ENCODE measurements around the gene BCAS4. TPM values are rescaled to one million over a fixed set of nuclear protein-coding genes. Genes with fewer than 3 reads are reported as not detected.

BCAS4 gene
- total and polyA plus RNA-seq, 2 donors: 4.8 to 9.2 TPM

DNA sequence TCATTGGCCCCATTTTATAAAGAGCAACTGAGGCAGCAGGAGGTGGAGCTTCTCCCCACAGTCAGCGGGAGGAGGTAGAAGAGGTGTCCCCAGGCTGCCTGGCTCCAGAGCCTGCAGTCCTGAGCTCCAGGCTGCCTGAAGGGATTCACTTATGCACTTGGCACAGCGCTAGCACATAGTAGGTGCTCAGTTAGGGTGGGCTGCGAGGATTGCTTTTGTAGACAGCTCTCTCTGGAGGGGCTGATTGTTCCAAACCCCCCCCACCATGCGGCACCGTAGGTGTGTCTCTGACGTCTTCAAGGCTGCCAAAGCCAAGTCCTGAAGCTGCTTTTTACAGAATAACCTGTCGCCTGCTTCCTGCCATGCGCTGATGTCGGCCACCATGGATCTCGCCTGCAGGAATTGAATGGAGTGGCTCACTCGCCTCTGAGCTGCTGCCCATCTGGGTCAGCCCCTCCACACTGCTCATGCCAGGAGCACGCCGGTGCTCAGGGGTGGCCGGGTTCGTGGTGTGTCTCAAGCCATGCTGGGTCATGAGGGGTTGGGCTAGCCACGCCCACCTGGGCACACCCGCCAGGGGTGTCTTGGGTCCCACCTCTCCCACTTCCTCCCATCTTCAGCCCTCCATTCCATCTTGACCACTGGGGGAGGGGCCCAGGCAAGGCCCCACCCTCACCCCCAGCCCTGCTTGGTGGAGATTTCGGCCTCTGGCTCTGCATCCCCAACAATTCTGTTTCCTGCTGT is 59.8 kb downstream of the BCAS4 start:
- H3K36me3 ChIP-seq (ENCODE audit: insufficient read depth): no peaks in the 10 kb centered on the region
- no peaks in the 10 kb centered on the region for H3K4me1 ChIP-seq (ENCODE audit: insufficient read depth)
- H3K4me3 ChIP-seq (ENCODE audit: low read depth, low read length): no peak overlapping the region
- no peak for DNase-seq (ENCODE audit: extremely low spot score)
- H3K27ac ChIP-seq (ENCODE audit: low read depth): no peak overlapping the region
- 84% methylated on average over 18 of the region's 18 CpGs for WGBS

DNA sequence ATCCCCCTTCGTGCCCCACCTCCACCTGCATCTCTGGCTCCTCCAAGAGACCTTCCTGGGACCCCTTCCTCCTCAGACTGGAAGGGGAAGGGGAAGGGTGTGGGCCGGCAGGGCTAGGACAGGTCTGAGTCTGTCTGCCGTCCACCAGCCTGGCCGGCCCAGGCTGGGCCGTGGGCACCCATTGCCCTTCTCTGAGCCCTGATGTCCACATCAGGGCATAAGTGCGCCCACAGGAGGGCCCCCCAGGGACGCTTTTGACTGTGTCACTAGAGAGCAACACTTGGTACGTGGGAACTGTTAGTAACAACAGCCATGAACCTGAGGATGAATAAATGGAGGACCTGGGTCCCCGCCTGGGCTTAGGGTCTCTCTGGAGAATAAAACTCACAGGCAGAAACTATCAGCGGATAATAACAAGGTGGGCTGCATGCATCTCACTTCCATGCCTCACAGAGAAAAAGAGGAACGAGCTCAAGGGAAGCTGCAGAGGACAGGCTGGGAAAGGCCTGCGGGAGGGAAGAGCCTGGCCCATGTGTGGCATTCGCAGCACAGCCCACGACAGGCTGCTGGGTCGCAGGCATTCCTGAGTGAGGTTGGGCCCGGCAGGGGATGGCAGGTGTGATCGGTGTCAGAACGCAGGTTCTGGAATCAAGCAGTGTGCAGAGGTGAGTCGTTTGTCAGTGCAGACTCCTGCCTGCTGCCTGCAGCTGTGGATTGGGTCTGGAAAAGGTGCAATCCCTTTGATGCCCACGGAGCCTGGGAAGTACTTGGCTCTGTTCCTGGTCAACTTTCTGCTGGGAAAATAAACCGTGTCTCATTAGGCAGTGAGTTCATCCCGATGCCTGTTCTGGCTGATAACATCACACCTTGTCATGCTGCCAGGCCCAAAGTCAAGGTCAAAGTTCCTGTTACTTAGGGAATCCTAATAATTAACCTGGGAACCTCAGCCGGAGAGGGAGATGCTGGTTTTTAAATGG is 60.9 kb downstream of the BCAS4 start:
- WGBS: 68% methylated on average over 23 of the region's 23 CpGs
- no peak overlapping the region for H3K27ac ChIP-seq (ENCODE audit: low read depth)
- H3K36me3 ChIP-seq (ENCODE audit: insufficient read depth): no peaks in the 10 kb centered on the region
- no peak for DNase-seq (ENCODE audit: extremely low spot score)
- H3K4me3 ChIP-seq (ENCODE audit: low read depth, low read length): no peak overlapping the region
- H3K4me1 ChIP-seq (ENCODE audit: insufficient read depth): no peaks in the 10 kb centered on the region

DNA sequence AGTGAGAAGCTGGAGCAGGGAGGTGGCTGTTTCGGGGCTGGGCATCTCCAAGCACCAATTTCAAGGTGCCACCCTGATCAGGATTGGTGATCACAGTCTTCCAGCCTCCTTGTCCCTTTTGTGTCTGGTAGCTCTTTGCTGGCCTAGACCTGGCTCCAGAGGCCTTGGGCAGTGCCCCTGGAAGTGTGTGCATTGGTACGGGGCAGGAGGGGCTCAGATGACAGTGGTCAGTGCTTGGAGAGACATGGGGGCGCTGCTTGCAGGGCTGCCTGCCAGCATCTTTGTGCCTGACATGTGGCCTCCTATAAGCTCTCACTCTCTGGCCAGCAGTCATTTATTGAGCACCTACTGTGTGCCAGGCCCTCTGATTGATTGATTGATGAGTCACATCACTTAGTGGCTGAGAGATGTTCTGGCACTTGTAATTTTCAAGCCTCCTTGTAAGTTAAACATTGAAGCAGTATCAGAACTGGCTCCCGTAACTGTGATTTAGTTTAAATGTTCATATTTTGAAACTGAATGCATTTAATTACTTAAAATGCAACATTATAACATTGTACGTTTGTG is 61.7 kb downstream of the BCAS4 start:
- Histone ChIP-seq H3K36me3 (ENCODE audit: insufficient read depth) (no peaks in the 10 kb centered on the region), H3K4me3 (ENCODE audit: low read depth, low read length) (no peak overlapping the region), H3K27ac (ENCODE audit: low read depth) (no peak overlapping the region), H3K4me1 (ENCODE audit: insufficient read depth) (no peaks in the 10 kb centered on the region)
- DNase-seq (ENCODE audit: extremely low spot score): no peak
- 89% methylated on average over 5 of the region's 5 CpGs for WGBS

DNA sequence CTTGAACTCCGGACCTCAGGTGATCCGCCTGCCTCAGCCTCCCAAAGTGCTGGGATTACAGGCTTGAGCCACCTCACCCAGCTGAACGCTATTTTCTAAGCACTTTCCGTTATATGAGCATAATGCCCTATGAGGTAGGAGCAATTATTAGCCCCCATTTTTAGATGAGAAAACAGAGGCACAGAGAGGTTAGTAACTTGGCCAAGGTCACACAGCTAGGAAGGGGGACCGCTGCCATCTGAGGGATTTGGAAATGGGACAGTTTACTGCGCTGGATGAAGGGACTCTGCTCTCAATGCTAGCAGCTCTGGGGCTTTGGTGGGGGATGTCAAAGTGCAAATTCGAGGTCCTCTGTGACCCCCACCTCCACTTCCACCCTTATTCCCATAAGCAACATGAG is 62.5 kb downstream of the BCAS4 start:
- Histone ChIP-seq H3K4me1 (ENCODE audit: insufficient read depth) (no peaks in the 10 kb centered on the region), H3K27ac (ENCODE audit: low read depth) (no peak overlapping the region), H3K4me3 (ENCODE audit: low read depth, low read length) (no peak overlapping the region), H3K36me3 (ENCODE audit: insufficient read depth) (no peaks in the 10 kb centered on the region)
- no peak for DNase-seq (ENCODE audit: extremely low spot score)
- 97% methylated on average over 7 of the region's 7 CpGs for WGBS

DNA sequence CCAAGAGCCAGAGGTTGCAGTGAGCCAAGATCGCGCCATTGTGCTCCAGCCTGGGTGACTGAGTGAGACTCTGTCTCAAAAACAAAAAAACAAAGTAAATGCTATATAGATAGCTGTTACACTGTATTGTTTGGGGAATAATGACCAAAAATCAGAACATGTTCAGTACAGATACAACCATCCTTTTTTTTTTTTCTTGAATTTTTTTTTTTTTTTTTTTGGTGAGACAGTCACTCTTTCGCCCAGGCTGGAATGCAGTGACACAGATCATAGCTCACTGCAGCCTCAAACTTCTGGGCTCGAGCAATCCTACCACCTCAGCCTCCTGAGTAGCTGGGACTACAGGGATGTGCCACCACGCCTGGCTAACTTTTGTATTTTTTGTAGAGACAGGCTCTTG is 63.7 kb downstream of the BCAS4 start:
- Histone ChIP-seq H3K36me3 (ENCODE audit: insufficient read depth) (no peaks in the 10 kb centered on the region), H3K27ac (ENCODE audit: low read depth) (no peak overlapping the region), H3K4me3 (ENCODE audit: low read depth, low read length) (no peak overlapping the region), H3K4me1 (ENCODE audit: insufficient read depth) (no peaks in the 10 kb centered on the region)
- 95% methylated on average over 5 of the region's 5 CpGs for WGBS
- no peak for DNase-seq (ENCODE audit: extremely low spot score)

DNA sequence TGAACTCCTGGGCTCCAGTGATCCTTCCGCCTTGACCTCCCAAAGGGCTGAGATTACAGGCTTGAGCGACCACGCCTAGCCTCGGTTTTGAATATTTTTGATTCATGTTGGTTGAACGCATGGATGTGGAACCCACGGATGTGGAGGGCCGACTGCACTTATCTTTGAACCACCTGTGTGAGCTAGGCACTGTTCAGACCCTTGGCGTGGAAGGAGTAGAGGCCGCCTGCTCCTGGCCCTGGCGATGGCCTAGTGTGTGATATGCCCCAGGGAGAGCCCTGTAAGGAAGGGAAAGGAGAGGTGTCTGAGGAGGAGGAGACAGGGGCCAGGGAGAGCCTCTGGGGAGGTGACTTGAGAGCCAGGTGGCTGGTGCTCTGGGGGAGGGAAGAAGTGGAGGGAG is 64.3 kb downstream of the BCAS4 start:
- Histone ChIP-seq H3K4me1 (ENCODE audit: insufficient read depth) (no peaks in the 10 kb centered on the region), H3K36me3 (ENCODE audit: insufficient read depth) (no peaks in the 10 kb centered on the region), H3K27ac (ENCODE audit: low read depth) (no peak overlapping the region), H3K4me3 (ENCODE audit: low read depth, low read length) (no peak overlapping the region)
- no peak for DNase-seq (ENCODE audit: extremely low spot score)
- WGBS: 95% methylated on average over 10 of the region's 10 CpGs

DNA sequence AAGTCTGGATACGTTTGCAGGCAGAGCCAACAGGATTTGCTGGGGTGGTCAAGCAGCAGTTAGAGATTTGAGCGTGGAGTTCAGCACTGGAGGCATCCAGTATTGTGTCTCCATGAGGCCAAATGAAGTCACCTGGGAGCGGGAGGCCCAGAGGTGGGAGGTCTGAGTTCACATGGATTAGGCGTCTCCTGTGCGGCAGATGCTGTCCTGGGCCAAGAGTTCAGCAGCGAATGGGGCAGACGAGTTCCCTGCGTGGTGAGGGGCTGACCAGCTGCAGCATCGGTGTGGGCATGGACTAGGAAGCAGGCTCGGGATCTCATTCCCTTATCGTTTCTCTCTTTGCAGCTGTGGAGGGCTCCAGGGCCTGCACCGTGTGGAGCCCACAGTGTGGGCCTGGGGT is 66.2 kb downstream of the BCAS4 start:
- WGBS: 72% methylated on average over 12 of the region's 12 CpGs
- Histone ChIP-seq H3K36me3 (ENCODE audit: insufficient read depth) (no peaks in the 10 kb centered on the region), H3K4me3 (ENCODE audit: low read depth, low read length) (no peak overlapping the region), H3K4me1 (ENCODE audit: insufficient read depth) (no peaks in the 10 kb centered on the region), H3K27ac (ENCODE audit: low read depth) (no peak overlapping the region)
- DNase-seq (ENCODE audit: extremely low spot score): no peak

DNA sequence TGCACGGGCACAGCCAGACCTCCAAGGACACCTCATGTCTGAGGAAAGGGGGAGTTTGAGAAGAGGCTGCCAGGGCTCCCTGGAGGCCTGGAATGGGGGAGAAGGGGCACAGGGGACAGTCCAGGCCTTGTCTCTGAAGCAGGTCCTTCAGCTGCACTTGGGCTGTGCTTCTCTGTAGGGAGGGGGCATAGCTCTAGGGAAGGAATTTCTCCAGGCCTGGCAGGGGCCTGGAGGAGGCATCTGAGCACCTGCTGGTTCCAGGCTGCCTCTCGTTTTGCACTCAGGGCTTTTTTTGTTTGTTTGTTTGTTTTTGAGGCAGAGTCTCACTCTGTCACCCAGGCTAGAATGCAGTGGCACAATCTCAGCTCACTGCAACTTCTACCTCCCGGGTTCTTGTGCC is 67.7 kb downstream of the BCAS4 start:
- H3K27ac ChIP-seq (ENCODE audit: low read depth): no peak overlapping the region
- DNase-seq (ENCODE audit: extremely low spot score): no peak
- H3K36me3 ChIP-seq (ENCODE audit: insufficient read depth): no peaks in the 10 kb centered on the region
- H3K4me1 ChIP-seq (ENCODE audit: insufficient read depth): no peaks in the 10 kb centered on the region
- 61% methylated on average over 3 of the region's 3 CpGs for WGBS
- no peak overlapping the region for H3K4me3 ChIP-seq (ENCODE audit: low read depth, low read length)

DNA sequence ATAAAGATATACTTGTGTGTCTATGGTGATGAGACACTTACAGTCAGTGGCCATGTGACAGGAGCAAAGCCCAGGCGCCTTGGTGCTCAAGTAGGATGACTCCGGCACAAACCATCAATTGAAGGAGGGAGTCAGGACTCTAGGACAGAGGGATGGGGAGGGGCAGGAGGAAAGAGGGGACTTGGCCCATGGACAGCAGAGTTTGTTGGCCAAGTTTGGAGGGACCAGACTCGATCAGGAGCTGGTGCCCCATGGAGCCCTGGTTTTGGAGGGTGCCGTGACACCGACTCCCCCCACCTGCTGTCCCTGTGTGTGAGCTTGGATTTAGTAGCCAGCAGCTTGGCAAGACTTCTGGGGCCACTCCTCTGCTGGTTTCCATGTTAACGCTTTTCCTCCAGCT is 70.3 kb downstream of the BCAS4 start:
- WGBS: 83% methylated on average over 6 of the region's 6 CpGs
- Histone ChIP-seq H3K4me3 (ENCODE audit: low read depth, low read length) (no peak overlapping the region), H3K36me3 (ENCODE audit: insufficient read depth) (no peaks in the 10 kb centered on the region)

DNA sequence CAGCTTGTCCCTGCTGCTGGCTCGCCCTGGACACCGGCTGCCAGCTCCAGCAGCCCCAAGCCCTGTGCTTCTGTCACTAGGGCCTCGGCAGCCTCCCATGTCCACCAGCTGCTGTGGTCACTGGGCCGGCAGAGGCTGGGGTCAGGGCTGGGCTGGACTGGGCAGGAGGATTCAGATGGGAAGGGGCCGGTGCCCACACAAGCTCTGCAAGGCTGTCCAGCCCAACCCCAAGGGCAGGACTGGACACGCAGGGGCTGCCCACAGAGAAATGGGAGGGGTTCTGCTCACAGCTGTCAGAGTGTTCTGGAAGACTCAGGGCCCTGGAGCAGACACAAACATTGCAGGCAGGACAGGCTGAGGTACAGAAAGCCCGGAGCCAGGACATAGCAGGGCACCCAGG is 70.7 kb downstream of the BCAS4 start:
- no peaks in the 10 kb centered on the region for H3K4me1 ChIP-seq (ENCODE audit: insufficient read depth)
- WGBS: 70% methylated on average over 7 of the region's 7 CpGs
- DNase-seq (ENCODE audit: extremely low spot score): no peak
- H3K4me3 ChIP-seq (ENCODE audit: low read depth, low read length): no peak overlapping the region
- H3K36me3 ChIP-seq (ENCODE audit: insufficient read depth): no peaks in the 10 kb centered on the region
- H3K27ac ChIP-seq (ENCODE audit: low read depth): no peak overlapping the region

More for the DNA sequence above, 70.3 kb downstream of the BCAS4 start:
- H3K27ac ChIP-seq (ENCODE audit: low read depth): no peak overlapping the region
- DNase-seq (ENCODE audit: extremely low spot score): no peak
- H3K4me1 ChIP-seq (ENCODE audit: insufficient read depth): no peaks in the 10 kb centered on the region

DNA sequence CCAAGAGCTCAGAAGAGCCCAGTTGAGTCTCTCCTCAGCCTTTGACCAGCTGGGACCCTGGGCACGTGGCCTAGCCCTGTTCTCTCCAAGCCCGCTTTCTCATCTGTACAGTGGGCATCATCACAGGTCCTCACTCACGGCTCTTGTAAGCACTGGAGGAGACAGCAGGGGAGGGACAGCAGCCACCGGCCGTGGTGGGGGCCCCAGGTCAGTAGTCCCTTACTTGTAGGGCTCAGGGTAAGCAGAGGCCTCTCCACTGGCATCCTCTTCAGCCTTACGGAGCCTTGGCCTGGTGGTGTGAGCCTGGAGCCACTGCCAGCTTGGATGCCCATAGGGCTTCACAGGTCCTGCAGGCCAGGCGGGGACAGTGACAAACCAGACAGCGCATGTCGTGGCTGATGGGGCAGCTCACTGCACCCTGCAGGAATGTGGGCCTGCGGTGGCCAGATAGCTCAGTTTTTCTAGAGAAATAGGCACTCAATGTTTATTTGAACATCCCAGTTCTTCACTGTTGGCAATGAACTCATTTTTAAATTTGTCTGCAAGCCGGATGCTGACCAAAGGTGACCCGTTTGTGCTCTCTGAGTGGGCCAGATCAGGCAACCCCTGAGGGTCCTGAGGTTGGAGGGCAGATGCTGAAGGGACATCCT is 71.3 kb downstream of the BCAS4 start:
- WGBS: 87% methylated on average over 12 of the region's 12 CpGs
- H3K27ac ChIP-seq (ENCODE audit: low read depth): no peak overlapping the region
- DNase-seq (ENCODE audit: extremely low spot score): no peak
- H3K4me1 ChIP-seq (ENCODE audit: insufficient read depth): no peaks in the 10 kb centered on the region
- no peak overlapping the region for H3K4me3 ChIP-seq (ENCODE audit: low read depth, low read length)
- no peaks in the 10 kb centered on the region for H3K36me3 ChIP-seq (ENCODE audit: insufficient read depth)

DNA sequence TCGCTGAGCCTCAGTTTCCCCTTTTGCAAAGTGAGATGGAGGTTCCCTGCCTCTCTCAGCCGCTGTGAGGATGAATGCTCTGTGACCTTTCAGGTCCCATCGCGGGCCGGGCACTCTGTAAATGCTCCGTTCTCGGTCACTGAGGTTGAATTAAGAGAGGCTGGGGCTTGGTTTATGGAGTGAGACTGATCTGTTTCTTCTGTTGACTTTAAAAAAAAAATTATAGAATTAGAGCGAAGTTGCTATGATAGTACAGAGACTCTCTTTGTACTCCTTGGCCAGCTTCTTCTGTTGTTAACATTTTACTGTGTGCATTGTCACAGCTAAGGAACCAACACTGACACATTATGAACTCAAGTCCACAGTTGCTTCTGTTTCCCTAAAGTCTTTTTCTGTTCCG is 72.0 kb downstream of the BCAS4 start:
- DNase-seq (ENCODE audit: extremely low spot score): no peak
- WGBS: 84% methylated on average over 9 of the region's 9 CpGs
- Histone ChIP-seq H3K27ac (ENCODE audit: low read depth) (no peak overlapping the region), H3K4me1 (ENCODE audit: insufficient read depth) (no peaks in the 10 kb centered on the region), H3K4me3 (ENCODE audit: low read depth, low read length) (no peak overlapping the region), H3K36me3 (ENCODE audit: insufficient read depth) (no peaks in the 10 kb centered on the region)

DNA sequence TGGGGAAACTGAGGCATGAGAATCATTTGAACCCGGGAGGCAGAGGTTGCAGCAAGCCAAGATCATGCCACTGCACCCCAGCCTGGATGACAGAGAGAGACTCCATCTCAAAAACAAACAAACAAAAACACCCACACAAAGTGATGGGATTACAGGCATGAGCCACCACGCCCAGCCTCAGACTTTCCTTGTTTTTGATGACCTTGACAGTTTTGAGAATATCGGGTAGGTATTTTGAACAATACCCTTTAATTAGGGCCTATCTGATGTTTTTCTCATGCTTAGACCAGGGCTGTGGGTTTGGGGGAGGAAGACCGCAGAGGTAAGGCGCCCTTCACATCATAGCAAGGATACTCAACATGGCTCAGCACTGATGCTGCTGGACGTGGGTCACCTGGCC is 72.9 kb downstream of the BCAS4 start:
- 94% methylated on average over 6 of the region's 6 CpGs for WGBS
- Histone ChIP-seq H3K4me1 (ENCODE audit: insufficient read depth) (no peaks in the 10 kb centered on the region), H3K36me3 (ENCODE audit: insufficient read depth) (no peaks in the 10 kb centered on the region), H3K4me3 (ENCODE audit: low read depth, low read length) (no peak overlapping the region), H3K27ac (ENCODE audit: low read depth) (no peak overlapping the region)
- DNase-seq (ENCODE audit: extremely low spot score): no peak

Data from urinary bladder (tissue), 4 donors.